PC-9 (cell line): ENCODE results near the gene USP53.

Experiments
- EZH2 ChIP-seq: fragments of 200-600 bp; sonication (generic); IDR thresholded peaks from 2 replicates; pipeline ENCODE4 v1.8.0; 2017; ENCODE audit warnings: antibody characterized with exemption, low read depth
- TF ChIP-seq, protein P1 (sequence below): fragments of 200-600 bp; sonication (generic); conservative IDR thresholded peaks from 2 replicates; pipeline ENCODE4 v1.6.1; 2017; ENCODE audit warnings: mixed run types, antibody characterized with exemption, mild to moderate bottlenecking, moderate library complexity

DNA sequence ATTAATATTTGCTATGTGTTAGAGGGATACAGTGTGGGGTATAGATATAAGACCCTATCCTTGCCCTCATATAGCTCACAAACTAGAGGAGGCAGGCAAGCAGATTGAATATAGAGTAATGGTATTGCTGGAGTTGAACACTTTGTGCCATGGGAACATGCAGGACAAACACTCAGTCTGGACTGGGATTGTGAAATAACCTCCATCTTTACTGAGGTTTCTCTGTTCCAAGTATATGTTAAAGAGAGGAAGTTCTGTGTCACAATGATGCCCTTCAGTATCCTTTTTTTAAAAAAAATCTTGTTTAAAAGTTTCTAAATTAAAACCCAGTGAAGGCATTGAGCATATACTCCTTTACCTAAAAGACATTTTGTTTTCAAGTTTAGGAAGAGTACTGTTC is 100.7 kb downstream of the USP53 start:
- TF ChIP-seq, protein P1, sequence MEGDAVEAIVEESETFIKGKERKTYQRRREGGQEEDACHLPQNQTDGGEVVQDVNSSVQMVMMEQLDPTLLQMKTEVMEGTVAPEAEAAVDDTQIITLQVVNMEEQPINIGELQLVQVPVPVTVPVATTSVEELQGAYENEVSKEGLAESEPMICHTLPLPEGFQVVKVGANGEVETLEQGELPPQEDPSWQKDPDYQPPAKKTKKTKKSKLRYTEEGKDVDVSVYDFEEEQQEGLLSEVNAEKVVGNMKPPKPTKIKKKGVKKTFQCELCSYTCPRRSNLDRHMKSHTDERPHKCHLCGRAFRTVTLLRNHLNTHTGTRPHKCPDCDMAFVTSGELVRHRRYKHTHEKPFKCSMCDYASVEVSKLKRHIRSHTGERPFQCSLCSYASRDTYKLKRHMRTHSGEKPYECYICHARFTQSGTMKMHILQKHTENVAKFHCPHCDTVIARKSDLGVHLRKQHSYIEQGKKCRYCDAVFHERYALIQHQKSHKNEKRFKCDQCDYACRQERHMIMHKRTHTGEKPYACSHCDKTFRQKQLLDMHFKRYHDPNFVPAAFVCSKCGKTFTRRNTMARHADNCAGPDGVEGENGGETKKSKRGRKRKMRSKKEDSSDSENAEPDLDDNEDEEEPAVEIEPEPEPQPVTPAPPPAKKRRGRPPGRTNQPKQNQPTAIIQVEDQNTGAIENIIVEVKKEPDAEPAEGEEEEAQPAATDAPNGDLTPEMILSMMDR: no peak
- no peak for TF ChIP-seq EZH2
